GM10847 (cell line): ENCODE data around the gene SAMD1.

ENCODE experiments used
- POLR2A ChIP-seq: IDR thresholded peaks from 2 replicates; pipeline ENCODE4 v1.6.1; 2011; ENCODE audit not compliant: insufficient read length; ENCODE audit errors: extremely low read depth

SAMD1 gene

GRCh38 chr19:14085309-14085995 lies 5.1 kb downstream of the SAMD1 start, which contains the start of gene C19orf67:
TSS of gene C19orf67 (minus strand) at chr19:14085783. CDS start at chr19:14085627, 156 bp downstream.
- no peak for TF ChIP-seq POLR2A

GRCh38 chr19:14082675-14082960 lies 7.9 kb downstream of the SAMD1 start:
- no peak for TF ChIP-seq POLR2A

DNA sequence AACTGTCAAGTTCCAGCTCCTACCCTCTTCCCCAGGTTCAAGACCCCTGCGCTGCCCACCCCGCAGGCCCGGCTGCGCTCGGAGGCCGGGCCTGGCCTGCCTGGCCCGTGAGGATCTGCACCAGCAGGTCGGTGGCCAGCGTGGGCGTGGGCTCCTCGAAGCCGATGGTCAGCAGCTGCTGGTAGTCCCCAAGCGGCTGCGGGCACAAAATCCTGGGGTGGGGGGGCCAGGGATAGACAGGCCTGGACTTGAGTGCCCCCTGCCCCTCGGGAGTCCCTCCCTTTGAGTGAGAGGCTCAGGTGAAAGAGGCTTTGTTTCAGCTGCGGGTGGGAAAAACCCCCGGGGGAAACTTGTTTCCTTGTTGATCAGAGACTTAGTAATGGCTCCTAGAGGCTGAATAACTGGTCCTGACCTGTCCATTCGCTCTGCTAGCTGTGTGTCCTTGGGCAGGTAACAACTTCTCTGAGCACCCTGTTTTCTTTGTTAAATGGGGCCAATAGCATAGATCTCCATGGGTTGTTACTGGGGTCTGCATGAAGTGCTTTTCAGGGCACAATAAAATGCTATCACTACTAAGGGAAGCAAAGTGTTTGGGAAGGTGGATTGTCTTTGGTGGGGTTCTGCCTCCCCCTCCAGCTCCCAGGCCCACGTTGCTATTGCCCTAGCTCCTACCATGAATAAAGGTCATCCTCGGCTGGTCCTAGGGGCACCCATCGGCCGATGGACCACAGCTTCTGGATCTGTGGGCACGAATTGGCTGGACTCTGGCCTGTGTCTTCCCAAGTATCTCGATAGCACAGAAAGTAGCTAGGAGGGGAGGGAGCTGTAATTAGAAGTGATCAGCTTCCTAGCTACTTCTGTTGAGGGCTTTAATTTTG lies 8.5 kb downstream of the SAMD1 start:
- no peak for TF ChIP-seq POLR2A

GRCh38 chr19:14080887-14081796 lies 9.4 kb downstream of the SAMD1 start:
- TF ChIP-seq POLR2A = peak; percentile 52

- TF ChIP-seq POLR2A = no peak
Measured at GRCh38 chr19:14078411-14078810, 12.1 kb downstream of the SAMD1 start.

DNA sequence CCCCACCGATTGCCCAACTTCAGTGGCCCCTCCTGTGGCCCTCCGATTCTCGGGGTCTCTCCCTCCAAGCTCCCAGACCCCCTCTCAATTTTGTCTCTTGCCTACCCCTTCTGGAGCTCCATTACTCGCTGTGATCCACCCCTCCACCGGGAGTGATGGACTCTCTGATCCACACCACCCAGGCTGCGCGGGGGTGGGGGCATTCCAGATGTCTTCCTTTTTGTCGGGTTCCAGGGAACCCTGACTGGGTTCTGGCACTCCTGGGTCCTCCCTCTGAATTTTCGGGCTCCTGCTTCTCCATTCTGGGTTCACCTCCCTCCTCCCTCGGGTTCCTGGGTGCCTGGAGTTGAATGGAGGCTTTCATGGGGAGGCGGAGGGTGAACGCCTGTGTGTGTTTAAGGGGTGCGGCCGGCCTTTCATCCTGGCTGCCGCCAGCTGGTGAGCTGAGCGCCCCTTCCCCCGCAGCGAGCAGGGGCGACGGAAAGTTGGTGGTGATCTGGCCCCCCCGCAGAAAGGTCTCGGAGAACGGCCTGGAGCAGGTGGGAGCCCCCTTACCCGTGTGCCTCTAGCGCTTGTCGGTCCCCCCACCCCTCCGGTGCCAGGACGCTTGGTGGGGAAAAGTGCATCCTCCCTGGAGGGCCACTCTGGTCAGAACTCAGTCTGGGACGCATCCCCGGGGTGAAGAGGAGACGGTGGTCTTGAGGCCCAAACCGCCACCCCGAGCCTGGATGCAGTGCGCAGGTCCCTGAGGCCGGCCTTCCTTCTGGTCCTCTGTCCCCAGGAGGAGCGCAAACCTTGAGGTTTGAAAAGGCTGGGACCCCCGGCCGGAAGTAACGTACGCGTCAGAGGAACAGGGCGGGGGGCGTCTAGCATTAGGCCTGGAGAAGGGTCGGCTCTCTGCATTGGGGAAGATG lies 16.4 kb downstream of the SAMD1 start:
- TF ChIP-seq POLR2A = no peak

DNA sequence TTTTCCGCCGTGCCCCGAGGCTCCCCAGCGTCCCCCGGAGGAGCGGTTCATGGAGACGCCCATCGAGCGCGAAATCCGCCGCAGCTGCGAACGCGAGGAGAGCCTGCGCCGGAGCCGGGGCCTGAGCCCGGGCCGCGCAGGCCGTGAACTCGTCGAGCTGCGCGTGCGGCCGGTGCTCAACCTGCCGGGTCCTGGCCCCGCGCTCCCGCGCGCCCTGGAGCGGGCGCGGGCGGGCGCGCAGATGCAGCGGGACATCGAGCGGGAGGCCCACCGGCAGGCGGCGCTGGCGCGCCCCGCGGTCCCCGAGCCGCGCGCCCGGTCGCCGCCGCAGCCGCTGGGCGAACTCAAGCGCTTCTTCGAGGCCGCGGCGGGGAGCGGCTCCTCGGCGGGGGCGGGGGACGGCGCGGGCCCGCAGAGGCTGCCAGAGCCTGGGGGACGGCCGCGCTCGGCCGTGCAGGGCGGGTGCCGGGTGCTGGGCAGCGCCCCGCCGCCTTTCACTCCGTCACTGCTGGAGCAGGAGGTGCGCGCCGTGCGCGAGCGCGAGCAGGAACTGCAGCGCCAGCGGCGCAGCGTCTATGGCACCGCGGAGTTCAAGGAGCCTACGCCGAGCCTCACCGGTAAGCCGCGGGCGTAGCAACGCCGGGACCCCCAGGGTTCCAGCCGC lies 17.2 kb downstream of the SAMD1 start:
- TF ChIP-seq POLR2A = peak; percentile 16

GRCh38 chr19:14072535-14073260 lies 17.9 kb downstream of the SAMD1 start, which contains the start of gene MISP3:
TSS of gene MISP3 (plus strand) at chr19:14072786. CDS start at chr19:14073310, 524 bp downstream.
- no peak for TF ChIP-seq POLR2A

- no peak for TF ChIP-seq POLR2A
Measured at GRCh38 chr19:14070268-14071050, 20.1 kb downstream of the SAMD1 start.

GRCh38 chr19:14066134-14066533 lies 24.4 kb downstream of the SAMD1 start:
- no peak for TF ChIP-seq POLR2A

GRCh38 chr19:14063105-14063504 lies 27.4 kb downstream of the SAMD1 start:
- no peak for TF ChIP-seq POLR2A

DNA sequence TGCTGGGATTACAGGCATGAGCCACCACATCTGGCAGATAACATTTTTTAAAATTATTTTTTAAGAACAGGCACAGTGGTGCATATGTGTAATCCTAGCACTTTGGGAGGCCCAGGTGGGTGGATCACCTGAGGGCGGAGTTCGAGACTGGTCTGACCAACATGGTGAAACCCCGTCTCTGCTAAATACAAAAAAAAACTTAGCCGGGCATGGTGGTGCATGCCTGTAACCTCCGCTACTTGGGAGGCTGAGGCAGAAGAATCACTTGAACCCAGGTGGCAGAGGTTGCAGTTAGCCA lies 28.0 kb downstream of the SAMD1 start:
- TF ChIP-seq POLR2A = no peak

- TF ChIP-seq POLR2A = no peak
Measured at GRCh38 chr19:14061751-14062557, 28.6 kb downstream of the SAMD1 start, which contains the start of gene PALM3. TSS of gene PALM3 (minus strand) at chr19:14062076. CDS start at chr19:14061980, 96 bp downstream.
